Measurements from ENCODE around the gene HOXA7. TPM values are rescaled to one million over a fixed set of nuclear protein-coding genes. Genes with fewer than 3 reads are reported as not detected.
A peak's percentile ranks its signal among the peaks of the same experiment; 100 is the strongest.

Gene HOXA7
- total and polyA plus RNA-seq, 2 experiments from 2014 or later = 0.24 TPM; not detected in 1

DNA sequence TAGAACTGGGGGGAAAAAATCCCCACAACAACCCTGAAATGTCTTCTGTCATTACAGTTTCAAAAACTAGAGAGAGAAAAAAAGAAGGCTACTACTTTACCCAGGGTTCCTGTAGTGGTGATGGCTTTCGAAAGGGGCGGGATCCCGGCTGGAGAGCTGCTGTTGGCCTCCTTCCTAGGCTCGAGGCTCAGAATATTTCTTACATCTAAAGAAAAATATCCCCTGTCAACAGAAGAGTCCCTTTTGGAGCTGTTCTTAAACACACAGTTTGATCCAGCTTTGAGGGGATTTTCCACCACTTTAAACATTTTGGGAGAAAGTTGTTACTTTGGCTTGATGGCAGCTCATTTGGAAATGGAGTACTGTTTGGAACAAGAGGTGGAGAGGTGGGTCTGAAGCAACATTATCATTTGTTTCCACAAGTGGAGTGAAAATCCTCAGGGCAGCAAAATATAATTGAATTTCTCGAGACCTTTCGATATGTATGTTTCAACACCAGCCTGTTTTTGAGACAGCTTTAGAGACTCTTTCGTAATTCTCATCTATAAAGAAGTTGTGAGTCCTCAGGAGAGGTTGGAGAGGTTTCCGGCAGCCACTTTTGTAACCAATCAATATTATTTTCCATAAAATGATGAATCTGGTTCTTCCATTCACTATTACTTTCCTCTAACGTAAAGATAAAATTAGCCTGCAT, 38.4 kb upstream of the HOXA7 start:
- Histone ChIP-seq H3K79me2 (replicated peaks; ENCODE audit: insufficient read depth) (no peaks in the 10 kb centered on the region), H3K4me2 (no peak overlapping the region), H3K27ac (ENCODE audit: low read depth) (no peak overlapping the region), H4K20me1 (replicated peaks; ENCODE audit: insufficient read depth) (peaks cover 27% of the 10 kb centered on the region), H3K9me2 (ENCODE audit: insufficient read depth) (no peaks in the 10 kb centered on the region), H3K36me3 (ENCODE audit: insufficient read depth) (no peaks in the 10 kb centered on the region), H3K27me3 (ENCODE audit: insufficient read depth) (peaks cover 98% of the 10 kb centered on the region), H2AFZ (no peak overlapping the region), H3K4me1 (ENCODE audit: insufficient read depth) (peaks cover 20% of the 10 kb centered on the region), H3K4me3 (no peak overlapping the region), H3F3A (replicated peaks; ENCODE audit: low read depth) (peaks cover 29% of the 10 kb centered on the region)
- Mint-ChIP-seq H3K9me3 (no peaks in the 10 kb centered on the region; the same call in 2 of the 3 replicates), H3K4me1 (peaks cover 9% of the 10 kb centered on the region), H3K4me3 (no peak overlapping the region), H3K36me3 (ENCODE audit: low read depth) (no peaks in the 10 kb centered on the region), H3K27me3 (ENCODE audit: insufficient read depth, low read depth, poor library complexity) (peaks cover 92% of the 10 kb centered on the region), H3K27ac (no peak overlapping the region)
- ATAC-seq (no peak), DNase-seq (ENCODE audit: low spot score) (no peak)
- TF ChIP-seq EZH2 (IDR thresholded peaks at IDR 0.05; ENCODE audit: low read depth, unreplicated experiment) = no peak
- TF ChIP-seq STAT1 (IDR thresholded peaks at IDR 0.05; ENCODE audit: unreplicated experiment) = no peak

DNA sequence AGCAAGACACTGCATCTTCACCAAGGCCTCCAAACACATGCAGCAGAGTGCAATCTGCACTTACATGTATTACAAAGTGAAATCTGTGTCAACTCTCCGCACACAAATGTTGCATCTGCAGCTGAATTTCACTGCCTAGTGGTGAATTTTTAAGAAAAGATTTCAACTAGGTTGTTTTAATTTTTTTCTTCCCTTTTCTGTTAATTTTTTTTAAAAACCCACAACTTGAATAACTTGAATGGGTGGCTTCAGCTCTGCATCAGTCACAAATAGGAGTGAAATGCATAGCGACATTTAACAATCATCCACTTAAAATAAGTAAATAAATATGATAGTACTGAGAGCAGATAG, 37.5 kb upstream of the HOXA7 start:
- TF ChIP-seq STAT1 (IDR thresholded peaks at IDR 0.05; ENCODE audit: unreplicated experiment) (no peak), EZH2 (IDR thresholded peaks at IDR 0.05; ENCODE audit: low read depth, unreplicated experiment) (peak; percentile 5)
- H3K27me3 ChIP-seq (ENCODE audit: insufficient read depth) = peaks cover 100% of the 10 kb centered on the region
- H3K4me3 ChIP-seq = no peak overlapping the region
- Mint-ChIP-seq H3K27me3 (ENCODE audit: insufficient read depth, low read depth, poor library complexity) (peaks cover 95% of the 10 kb centered on the region), H3K4me1 (peaks cover 12% of the 10 kb centered on the region), H3K4me3 (no peak overlapping the region), H3K27ac (no peak overlapping the region), H3K9me3 (no peaks in the 10 kb centered on the region), H3K36me3 (ENCODE audit: low read depth) (no peaks in the 10 kb centered on the region)
- peaks cover 26% of the 10 kb centered on the region for H3K4me1 ChIP-seq (ENCODE audit: insufficient read depth)
- no peak overlapping the region for H3K4me2 ChIP-seq
- no peak overlapping the region for H3K27ac ChIP-seq (ENCODE audit: low read depth)
- H4K20me1 ChIP-seq (replicated peaks; ENCODE audit: insufficient read depth) = peaks cover 33% of the 10 kb centered on the region
- no peak overlapping the region for H2AFZ ChIP-seq
- peaks cover 32% of the 10 kb centered on the region for H3F3A ChIP-seq (replicated peaks; ENCODE audit: low read depth)
- no peak for DNase-seq (ENCODE audit: low spot score)
- H3K9me2 ChIP-seq (ENCODE audit: insufficient read depth) = no peaks in the 10 kb centered on the region
- no peak for ATAC-seq
- no peaks in the 10 kb centered on the region for H3K36me3 ChIP-seq (ENCODE audit: insufficient read depth)
- H3K79me2 ChIP-seq (replicated peaks; ENCODE audit: insufficient read depth) = no peaks in the 10 kb centered on the region

DNA sequence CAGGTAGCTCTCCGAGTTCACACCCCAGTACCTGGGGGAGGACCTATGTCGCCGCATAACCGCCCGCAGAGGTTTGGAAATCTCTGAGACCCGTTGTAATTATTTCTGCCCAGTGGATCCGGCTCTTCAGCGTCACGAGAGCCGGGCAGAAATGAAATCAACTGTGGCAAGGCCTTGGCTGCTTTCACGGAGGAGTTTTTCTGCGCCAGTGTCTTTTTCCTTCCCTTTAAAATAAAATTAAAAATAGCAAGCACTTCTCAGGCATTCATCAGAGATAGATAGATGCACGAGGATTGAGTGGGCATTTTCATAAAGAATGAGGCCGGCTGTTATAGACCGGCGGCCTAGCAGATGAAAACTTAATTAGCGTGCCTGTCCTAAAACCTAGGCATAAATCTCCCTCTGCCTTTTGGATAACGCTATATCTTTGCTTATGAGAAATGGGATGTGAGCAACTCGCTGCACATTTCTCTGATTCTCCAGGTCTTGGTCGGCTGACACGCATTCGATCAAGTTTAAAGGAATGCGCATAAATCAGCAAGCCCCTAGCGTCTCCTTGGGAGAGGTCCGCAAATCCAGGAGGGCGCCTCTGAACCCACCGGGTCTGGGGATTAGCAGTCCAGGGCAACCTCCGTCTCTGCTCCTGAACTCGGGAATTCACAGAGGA, 37.0 kb upstream of the HOXA7 start:
- H3K27me3 ChIP-seq (ENCODE audit: insufficient read depth) = peaks cover 100% of the 10 kb centered on the region
- TF ChIP-seq EZH2phosphoT487 (IDR thresholded peaks at IDR 0.05; ENCODE audit: unreplicated experiment) = peak; percentile 94
- TF ChIP-seq EZH2 (IDR thresholded peaks at IDR 0.05; ENCODE audit: low read depth, unreplicated experiment) = peak; percentile 88
- TF ChIP-seq, protein P1, sequence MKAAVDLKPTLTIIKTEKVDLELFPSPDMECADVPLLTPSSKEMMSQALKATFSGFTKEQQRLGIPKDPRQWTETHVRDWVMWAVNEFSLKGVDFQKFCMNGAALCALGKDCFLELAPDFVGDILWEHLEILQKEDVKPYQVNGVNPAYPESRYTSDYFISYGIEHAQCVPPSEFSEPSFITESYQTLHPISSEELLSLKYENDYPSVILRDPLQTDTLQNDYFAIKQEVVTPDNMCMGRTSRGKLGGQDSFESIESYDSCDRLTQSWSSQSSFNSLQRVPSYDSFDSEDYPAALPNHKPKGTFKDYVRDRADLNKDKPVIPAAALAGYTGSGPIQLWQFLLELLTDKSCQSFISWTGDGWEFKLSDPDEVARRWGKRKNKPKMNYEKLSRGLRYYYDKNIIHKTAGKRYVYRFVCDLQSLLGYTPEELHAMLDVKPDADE (IDR thresholded peaks at IDR 0.05) = no peak
- TF ChIP-seq ZNF331 (CRISPR knock-in tag; IDR thresholded peaks at IDR 0.05; ENCODE audit: low read depth) = no peak
- TF ChIP-seq, protein P2, sequence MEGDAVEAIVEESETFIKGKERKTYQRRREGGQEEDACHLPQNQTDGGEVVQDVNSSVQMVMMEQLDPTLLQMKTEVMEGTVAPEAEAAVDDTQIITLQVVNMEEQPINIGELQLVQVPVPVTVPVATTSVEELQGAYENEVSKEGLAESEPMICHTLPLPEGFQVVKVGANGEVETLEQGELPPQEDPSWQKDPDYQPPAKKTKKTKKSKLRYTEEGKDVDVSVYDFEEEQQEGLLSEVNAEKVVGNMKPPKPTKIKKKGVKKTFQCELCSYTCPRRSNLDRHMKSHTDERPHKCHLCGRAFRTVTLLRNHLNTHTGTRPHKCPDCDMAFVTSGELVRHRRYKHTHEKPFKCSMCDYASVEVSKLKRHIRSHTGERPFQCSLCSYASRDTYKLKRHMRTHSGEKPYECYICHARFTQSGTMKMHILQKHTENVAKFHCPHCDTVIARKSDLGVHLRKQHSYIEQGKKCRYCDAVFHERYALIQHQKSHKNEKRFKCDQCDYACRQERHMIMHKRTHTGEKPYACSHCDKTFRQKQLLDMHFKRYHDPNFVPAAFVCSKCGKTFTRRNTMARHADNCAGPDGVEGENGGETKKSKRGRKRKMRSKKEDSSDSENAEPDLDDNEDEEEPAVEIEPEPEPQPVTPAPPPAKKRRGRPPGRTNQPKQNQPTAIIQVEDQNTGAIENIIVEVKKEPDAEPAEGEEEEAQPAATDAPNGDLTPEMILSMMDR (conservative IDR thresholded peaks at IDR 0.05; ENCODE audit: low read depth in 2 of 2) = no peak
- no peak for TF ChIP-seq NANOG (IDR thresholded peaks at IDR 0.05; ENCODE audit: borderline replicate concordance)
- TF ChIP-seq, protein P3, sequence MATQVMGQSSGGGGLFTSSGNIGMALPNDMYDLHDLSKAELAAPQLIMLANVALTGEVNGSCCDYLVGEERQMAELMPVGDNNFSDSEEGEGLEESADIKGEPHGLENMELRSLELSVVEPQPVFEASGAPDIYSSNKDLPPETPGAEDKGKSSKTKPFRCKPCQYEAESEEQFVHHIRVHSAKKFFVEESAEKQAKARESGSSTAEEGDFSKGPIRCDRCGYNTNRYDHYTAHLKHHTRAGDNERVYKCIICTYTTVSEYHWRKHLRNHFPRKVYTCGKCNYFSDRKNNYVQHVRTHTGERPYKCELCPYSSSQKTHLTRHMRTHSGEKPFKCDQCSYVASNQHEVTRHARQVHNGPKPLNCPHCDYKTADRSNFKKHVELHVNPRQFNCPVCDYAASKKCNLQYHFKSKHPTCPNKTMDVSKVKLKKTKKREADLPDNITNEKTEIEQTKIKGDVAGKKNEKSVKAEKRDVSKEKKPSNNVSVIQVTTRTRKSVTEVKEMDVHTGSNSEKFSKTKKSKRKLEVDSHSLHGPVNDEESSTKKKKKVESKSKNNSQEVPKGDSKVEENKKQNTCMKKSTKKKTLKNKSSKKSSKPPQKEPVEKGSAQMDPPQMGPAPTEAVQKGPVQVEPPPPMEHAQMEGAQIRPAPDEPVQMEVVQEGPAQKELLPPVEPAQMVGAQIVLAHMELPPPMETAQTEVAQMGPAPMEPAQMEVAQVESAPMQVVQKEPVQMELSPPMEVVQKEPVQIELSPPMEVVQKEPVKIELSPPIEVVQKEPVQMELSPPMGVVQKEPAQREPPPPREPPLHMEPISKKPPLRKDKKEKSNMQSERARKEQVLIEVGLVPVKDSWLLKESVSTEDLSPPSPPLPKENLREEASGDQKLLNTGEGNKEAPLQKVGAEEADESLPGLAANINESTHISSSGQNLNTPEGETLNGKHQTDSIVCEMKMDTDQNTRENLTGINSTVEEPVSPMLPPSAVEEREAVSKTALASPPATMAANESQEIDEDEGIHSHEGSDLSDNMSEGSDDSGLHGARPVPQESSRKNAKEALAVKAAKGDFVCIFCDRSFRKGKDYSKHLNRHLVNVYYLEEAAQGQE (IDR thresholded peaks at IDR 0.05; ENCODE audit: unreplicated experiment) = no peak
- no peak for TF ChIP-seq CREB1 (CRISPR knock-in tag; IDR thresholded peaks at IDR 0.05; ENCODE audit: low read depth)
- TF ChIP-seq STAT1 (IDR thresholded peaks at IDR 0.05; ENCODE audit: unreplicated experiment) = no peak
- no peak for TF ChIP-seq JUNB (IDR thresholded peaks at IDR 0.05; ENCODE audit: unreplicated experiment)

More for the DNA sequence above, 37.0 kb upstream of the HOXA7 start:
- Histone ChIP-seq H3K4me2 (no peak overlapping the region; the same call in 1 of the 2 replicates), H3K79me2 (replicated peaks; ENCODE audit: insufficient read depth) (no peaks in the 10 kb centered on the region), H3K27ac (ENCODE audit: low read depth) (no peak overlapping the region), H3K4me1 (ENCODE audit: insufficient read depth) (peaks cover 31% of the 10 kb centered on the region), H3K9me2 (ENCODE audit: insufficient read depth) (no peaks in the 10 kb centered on the region), H3K36me3 (ENCODE audit: insufficient read depth) (no peaks in the 10 kb centered on the region), H4K20me1 (replicated peaks; ENCODE audit: insufficient read depth) (peaks cover 33% of the 10 kb centered on the region), H3K4me3 (no peak overlapping the region), H3F3A (replicated peaks; ENCODE audit: low read depth) (peaks cover 37% of the 10 kb centered on the region), H2AFZ (no peak overlapping the region)
- Mint-ChIP-seq H3K9me3 (no peaks in the 10 kb centered on the region; the same call in 2 of the 3 replicates), H3K4me3 (no peak overlapping the region), H3K27me3 (ENCODE audit: insufficient read depth, low read depth, poor library complexity) (peaks cover 95% of the 10 kb centered on the region), H3K36me3 (ENCODE audit: low read depth) (no peaks in the 10 kb centered on the region), H3K4me1 (peaks cover 15% of the 10 kb centered on the region), H3K27ac (no peak overlapping the region)
- ATAC-seq (no peak), DNase-seq (ENCODE audit: low spot score) (peak; percentile 65)

Data from GM23338 (cell line).